C4-2B (cell line): ENCODE results near the gene PCDHA9.

ENCODE experiments used
- CTCF ChIP-seq: fragments of 450-650 bp; conservative IDR thresholded peaks from 2 replicates; pipeline ENCODE4 v1.5.1; 2017; ENCODE audit warnings: mild to moderate bottlenecking
- ZFX ChIP-seq: fragments of 450-650 bp; IDR thresholded peaks from 2 replicates; pipeline ENCODE4 v1.6.1; 2017

GRCh38 chr5:140840978-140841962, 6.9 kb upstream of the PCDHA9 start, which contains the start of gene PCDHA8:
- peak; percentile 83 for TF ChIP-seq CTCF
- TF ChIP-seq ZFX, result no peak
